ENCODE results near the gene ZNF618. TPM values are rescaled to one million over a fixed set of nuclear protein-coding genes. Genes with fewer than 3 reads are reported as not detected.
A peak's percentile ranks its signal among the peaks of the same experiment; 100 is the strongest.

ZNF618 gene
- total RNA-seq, 1 donor from 2014 or later: 10.2 TPM

GRCh38 chr9:114029311-114030170, 153.4 kb downstream of the ZNF618 start:
- DNase-seq (no peak), ATAC-seq (no peak)
- Histone ChIP-seq H3K27ac (no peak overlapping the region), H3K36me3 (peaks cover 41% of the 10 kb centered on the region), H3K9me3 (no peaks in the 10 kb centered on the region), H3K4me1 (no peaks in the 10 kb centered on the region), H3K4me3 (no peak overlapping the region), H3K27me3 (ENCODE audit: low read depth) (no peaks in the 10 kb centered on the region)
- intact Hi-C loops (cut with DNase I): no loop called here
- no peak for TF ChIP-seq CTCF (IDR thresholded peaks at IDR 0.05)

DNA sequence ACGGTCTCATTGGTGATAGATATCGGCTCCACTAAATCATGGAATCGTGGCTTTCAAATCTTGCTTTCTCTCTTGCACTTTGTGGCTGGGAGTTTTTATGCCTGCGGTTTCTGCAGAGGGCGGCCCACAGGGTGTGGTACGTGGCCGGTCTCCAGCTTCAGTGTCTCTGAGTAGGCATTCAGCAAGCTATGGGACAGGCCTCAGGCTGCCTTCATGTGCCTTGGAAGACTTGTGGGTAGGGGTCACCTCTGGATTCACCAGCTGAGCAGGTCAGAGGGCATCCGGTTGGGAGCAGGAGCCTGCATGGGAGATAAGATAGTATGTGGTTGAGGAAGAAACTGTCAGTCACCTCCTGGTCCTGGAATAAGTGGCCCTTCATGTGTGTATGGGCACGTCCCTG, 154.3 kb downstream of the ZNF618 start:
- H3K4me3 ChIP-seq: no peak overlapping the region
- H3K36me3 ChIP-seq: peaks cover 44% of the 10 kb centered on the region
- DNase-seq (no peak), ATAC-seq (no peak)
- no peaks in the 10 kb centered on the region for H3K9me3 ChIP-seq
- no peaks in the 10 kb centered on the region for H3K27me3 ChIP-seq (ENCODE audit: low read depth)
- TF ChIP-seq CTCF (IDR thresholded peaks at IDR 0.05): no peak
- intact Hi-C loops (cut with DNase I): no loop called here
- H3K4me1 ChIP-seq: no peaks in the 10 kb centered on the region
- H3K27ac ChIP-seq: no peak overlapping the region

DNA sequence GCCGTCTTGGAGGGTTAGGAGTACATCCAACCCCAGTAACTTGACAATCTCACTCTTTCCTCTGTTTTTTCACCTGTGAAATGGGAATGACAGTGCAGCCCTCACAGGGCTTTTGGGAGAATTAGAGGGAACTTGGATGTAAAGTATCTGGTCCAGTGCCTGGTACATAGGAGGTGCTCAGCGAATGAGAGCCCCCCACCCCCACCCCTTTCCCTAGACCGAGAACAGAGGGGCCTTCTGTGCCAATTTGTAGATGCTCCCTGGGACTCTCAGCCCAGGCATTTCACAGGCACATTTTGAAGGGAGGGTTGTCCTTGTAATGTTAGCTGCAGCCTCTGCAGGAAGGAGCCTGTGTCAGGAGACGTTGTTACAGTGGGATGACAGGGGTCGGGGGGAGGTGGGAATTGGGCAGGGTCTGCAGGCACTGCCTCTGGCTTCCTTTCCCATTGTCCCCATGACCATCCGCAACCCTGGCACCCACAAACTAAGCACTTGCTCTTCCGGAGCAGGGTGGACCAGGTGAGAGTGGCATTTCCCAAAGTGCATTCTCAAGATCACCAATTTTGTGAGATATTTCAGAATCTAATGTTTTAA, 155.0 kb downstream of the ZNF618 start:
- no peaks in the 10 kb centered on the region for H3K27me3 ChIP-seq (ENCODE audit: low read depth)
- DNase-seq (no peak), ATAC-seq (no peak)
- intact Hi-C loops (cut with DNase I): no loop called here
- no peak for TF ChIP-seq CTCF (IDR thresholded peaks at IDR 0.05)
- H3K9me3 ChIP-seq: no peaks in the 10 kb centered on the region
- no peak overlapping the region for H3K4me3 ChIP-seq
- no peak overlapping the region for H3K27ac ChIP-seq
- peaks cover 47% of the 10 kb centered on the region for H3K36me3 ChIP-seq
- H3K4me1 ChIP-seq: no peaks in the 10 kb centered on the region

DNA sequence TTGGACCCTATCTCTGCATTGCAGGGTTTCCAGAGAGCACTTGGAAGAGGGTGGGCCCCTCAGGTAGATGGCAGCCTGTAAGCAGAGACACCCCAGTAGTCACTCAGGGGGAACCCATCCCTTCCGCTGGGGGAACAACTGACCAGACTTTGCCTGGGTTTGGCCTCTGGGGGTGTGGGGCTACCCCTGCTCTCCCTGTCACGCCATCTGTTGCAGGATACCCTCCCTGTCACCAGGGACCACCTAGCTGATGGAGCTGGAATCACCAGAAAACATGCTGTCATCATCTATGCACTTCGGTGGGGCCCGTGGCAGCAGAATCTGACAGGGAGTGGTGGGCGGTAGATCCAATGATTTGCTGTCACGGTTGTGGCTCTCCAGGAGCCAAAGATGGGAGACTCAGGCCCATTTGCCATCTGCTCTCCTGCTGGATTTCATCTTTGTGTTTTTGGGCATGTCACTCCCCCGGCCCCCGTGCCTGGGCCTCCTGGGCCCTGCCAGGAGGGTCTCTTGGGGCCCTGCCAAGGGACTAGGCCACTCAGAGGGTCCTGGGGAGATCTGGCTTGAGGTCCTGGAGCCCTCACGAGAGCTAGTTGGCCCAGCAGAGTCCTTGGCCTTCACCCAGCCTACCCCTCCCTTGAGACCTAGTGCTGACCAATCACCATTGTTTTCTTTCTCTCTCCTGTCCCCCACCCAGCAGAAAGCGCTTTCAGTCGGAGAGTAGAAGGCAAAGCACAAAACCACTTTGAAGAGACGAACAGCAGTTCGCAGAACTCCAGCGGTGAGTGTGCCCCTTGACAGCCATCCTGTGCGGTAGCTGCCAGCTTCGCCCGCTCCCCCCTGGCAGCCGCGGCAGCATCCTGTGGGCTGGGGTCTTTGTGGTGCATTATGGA, 156.1 kb downstream of the ZNF618 start:
- no peaks in the 10 kb centered on the region for H3K9me3 ChIP-seq
- H3K4me3 ChIP-seq: no peak overlapping the region
- H3K27me3 ChIP-seq (ENCODE audit: low read depth): no peaks in the 10 kb centered on the region
- no peak overlapping the region for H3K27ac ChIP-seq
- ATAC-seq (no peak), DNase-seq (no peak)
- intact Hi-C loops (cut with DNase I): no loop called here
- H3K36me3 ChIP-seq: peaks cover 58% of the 10 kb centered on the region
- H3K4me1 ChIP-seq: no peaks in the 10 kb centered on the region
- no peak for TF ChIP-seq CTCF (IDR thresholded peaks at IDR 0.05)

DNA sequence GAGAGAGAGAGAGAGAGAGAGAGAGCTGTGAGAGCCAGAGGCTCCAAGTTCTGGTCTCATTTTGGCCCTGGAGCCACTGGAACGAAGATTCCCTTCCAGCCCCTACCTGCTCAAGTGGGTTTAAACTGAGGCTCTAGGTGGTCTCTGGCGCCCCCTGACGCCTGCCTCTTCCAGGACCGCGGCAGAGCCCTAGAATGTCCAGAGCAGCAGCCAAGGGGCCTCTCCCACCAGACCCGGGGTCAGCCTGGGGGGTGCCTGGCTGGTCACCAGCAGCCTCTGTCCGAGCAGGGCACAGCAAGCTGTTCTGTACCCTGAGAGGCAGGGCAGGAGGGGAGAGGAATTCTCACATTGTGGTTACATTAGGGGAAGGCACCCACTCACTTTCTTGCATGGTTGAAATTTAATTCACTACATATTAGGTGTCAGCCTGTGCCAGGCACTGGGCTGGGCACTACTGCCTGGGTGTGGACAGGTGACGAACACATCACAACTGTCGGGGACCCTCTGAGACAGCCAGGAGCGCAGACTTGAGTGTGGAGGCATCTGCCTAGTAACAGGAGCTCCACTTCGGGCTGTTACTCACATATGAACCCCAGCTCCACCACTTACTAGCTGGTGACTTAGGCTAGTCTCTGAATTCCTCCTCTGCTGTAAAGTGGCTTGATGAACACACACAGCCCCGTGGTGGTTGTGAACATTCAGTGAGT, 157.4 kb downstream of the ZNF618 start:
- Histone ChIP-seq H3K4me1 (no peaks in the 10 kb centered on the region), H3K27me3 (ENCODE audit: low read depth) (no peaks in the 10 kb centered on the region), H3K36me3 (peaks cover 71% of the 10 kb centered on the region), H3K9me3 (no peaks in the 10 kb centered on the region), H3K27ac (no peak overlapping the region), H3K4me3 (no peak overlapping the region)
- ATAC-seq (peak in 1 of 2 donors; percentile 46), DNase-seq (no peak)
- intact Hi-C loops (cut with DNase I): no loop called here
- peak; percentile 55 for TF ChIP-seq CTCF (IDR thresholded peaks at IDR 0.05)

Data from lower lobe of right lung (tissue), 2 donors.